HL-60/S4 treated with phorbol 12-myristate 13-acetate at 8.2 ng/mL for 4 days and 3 days (cell line): ENCODE measurements around the gene NEB.
"Not testable (repeated sequence)": the region's sequence is repeated elsewhere in the genome, so short reads cannot be mapped to it uniquely, and the experiment has no call there.

Experiments
- in situ Hi-C: fragments of 300-500 bp; cut with MboI; formaldehyde crosslinking; loops from 2 replicates; pipeline ENCODE4 v1.15.0; 2022; ENCODE audit warnings: low sequenced_read_pairs

The NEB gene

DNA sequence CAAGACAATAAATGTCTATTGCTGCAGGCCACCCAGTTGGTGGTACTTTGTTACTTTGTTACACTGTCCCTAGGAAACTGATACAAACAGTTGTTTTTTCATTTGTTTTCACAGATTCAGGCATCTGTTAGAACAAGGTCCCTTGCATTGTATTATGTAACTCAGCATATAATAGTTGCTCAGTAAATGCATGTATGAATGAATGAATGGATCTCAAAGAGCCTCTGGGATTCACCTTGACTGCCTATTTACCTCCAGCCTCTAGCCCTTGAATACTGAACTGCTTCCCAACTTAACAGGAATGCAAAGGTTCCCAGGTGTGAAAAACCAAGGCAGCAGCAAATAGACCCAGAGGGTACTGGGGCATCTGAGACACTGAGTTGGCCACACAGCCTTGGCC, 27.4 kb upstream of the NEB start:
- in situ Hi-C loops = no loop called here

DNA sequence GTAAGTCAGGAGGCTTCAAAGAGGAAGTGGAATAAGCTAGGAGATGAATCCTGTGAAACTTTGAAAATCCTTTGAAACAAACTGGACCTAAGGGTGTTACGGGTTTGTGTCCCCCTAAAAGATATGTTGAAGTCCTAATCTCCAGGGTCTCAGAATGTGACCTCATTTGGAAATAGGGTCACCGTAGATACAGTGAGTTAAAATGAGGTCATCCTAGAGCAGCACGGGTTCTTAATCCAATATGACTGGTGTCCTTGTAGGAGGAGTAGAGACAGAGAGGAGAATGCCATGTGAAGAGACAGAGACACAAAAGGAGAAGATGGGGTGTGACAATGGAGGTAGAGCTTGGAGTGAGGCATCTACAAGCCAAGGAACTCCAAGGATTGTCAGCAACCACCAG, 26.9 kb upstream of the NEB start:
- in situ Hi-C loops = no loop called here

DNA sequence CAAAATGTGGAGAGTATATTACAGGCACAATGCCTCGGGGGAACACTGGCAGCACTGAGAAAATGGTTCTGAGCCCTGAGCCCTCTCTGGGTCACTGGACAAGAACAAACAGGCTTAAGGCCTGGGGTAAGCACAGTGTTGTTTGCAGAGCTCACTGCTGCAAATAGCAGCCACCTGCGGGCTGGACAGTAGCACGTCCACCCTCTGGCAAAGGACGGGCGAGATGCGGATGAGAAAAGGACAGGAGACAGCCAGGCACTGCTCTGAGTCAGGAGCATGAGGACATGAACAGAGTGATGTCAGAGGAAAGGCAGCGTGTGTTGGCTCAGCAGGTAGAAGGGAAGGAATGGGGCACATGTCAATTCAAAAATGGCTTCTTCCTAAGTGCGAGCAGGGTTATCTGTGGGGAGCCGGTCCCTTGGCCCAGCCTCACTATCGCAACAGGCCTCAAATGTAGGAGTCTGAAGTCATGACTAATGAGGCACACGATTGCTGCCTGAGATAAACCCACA, 25.9 kb upstream of the NEB start:
- in situ Hi-C loops = no loop called here

DNA sequence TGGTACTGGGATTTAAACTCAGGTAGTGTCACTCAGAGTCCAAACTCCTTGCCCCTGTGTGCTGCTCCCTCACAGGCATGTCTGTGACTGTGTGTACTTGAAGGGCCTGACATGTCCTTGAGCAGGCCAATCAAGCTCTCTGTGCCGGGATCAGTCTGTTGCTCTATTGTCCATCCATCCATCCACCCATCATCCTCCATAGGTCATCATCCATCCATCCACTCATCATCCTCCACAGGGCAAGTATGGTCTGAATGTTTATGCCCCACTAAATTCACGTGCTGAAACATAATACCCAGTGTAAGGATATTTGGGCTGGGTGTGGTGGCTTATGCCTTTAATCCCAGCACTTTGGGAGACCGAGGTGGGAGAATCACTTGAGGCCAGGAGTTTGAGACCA, 24.5 kb upstream of the NEB start:
- in situ Hi-C loops = no loop called here

DNA sequence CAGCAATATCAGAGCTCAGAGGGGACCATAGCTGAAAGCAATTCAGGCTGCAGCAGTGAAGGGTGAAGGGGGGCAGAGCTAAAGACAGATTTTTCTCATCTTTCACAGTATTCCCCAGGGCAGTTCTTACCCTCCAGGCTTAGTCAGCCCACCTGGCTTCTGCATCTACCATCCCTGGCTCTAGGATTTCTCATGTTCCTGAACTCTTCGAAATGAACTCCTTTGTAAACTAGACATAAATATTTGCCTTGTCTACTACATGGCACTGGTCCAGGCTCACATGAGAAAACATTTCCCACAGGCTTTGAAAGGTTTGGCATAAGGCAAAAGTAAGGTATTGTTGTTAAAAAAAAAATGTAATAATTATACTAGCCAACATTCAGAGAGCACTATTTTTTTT, 23.6 kb upstream of the NEB start:
- in situ Hi-C loops = no loop called here

DNA sequence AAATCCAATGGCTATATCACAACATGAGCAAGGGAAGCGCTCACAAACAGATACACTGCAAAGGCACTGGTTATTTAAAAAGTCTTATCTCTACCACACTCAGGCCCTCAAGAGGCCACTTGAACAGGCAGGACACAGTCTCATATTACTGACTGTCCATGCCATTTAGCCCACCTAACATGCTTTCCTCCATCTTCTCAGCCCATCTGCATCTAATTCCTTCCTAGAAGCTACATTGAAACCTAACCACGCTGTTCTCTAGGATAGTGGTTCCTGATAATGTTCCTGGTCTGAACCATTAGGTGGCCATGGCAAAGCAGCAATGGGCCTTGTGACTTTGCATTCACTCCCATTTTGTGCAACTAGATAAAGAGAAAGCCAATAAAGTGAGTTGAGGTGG, 22.5 kb upstream of the NEB start:
- in situ Hi-C loops = no loop called here

DNA sequence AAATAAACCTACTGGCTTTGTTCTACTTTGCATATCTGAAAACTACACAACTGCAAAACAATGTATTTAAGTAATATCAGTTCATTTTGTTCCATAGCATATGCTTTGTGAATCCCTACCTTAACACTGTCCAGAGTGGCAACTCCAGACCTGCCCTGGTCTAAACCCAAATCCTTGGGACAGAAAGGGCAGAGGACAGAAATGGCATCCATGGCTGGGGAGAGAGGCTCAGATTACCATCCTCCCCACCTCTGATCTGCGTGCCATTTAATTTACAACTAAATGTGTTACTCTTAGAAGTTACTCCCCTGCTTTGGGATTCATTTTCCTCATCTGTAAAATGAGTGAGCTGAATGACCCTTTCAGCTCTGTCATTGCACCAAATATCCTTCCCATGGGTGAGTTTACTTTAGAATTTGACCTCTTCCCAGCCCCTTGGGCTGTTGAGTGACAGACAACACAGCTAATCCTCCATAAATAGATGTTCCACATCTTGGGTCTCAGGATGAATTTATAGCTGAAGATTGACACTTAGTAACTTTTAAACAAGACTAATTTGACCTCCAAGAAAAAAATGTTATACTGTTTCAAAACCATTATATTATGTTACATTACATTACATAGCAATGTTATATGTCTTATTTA, 20.1 kb upstream of the NEB start:
- in situ Hi-C loops = no loop called here

DNA sequence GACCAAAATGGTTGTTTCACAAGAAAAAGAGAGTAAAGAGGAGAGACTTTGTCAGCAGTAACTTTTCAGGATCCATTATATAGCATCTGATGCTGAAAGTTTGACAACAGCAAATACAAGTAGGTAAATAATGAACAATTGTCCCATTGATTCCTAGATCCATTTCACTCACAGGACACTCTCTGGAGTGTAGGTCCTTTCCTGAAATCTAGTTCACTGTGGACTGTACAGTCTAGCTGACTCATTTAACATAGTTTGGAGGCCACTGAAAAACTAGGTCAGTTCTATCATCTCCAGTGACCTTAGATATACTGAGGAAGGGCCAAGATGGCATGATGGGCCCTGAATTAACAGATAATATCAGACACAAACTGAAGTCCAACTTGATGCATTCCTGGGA, 19.3 kb upstream of the NEB start:
- in situ Hi-C loops = no loop called here

DNA sequence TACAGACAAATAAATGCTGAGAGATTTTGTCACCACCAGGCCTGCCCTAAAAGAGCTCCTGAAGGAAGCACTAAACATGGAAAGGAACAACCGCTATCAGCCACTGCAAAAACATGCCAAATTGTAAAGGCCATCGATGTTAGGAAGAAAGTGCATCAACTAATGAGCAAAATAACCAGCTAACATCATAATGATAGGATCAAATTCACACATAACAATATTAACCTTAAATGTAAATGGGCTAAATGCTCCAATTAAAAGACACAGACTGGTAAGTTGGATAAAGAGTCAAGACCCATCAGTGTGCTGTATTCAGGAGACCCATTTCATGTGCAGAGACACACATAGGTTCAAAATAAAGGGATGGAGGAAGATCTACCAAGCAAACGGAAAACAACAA, 11.0 kb upstream of the NEB start:
- in situ Hi-C loops = not testable (repeated sequence)

DNA sequence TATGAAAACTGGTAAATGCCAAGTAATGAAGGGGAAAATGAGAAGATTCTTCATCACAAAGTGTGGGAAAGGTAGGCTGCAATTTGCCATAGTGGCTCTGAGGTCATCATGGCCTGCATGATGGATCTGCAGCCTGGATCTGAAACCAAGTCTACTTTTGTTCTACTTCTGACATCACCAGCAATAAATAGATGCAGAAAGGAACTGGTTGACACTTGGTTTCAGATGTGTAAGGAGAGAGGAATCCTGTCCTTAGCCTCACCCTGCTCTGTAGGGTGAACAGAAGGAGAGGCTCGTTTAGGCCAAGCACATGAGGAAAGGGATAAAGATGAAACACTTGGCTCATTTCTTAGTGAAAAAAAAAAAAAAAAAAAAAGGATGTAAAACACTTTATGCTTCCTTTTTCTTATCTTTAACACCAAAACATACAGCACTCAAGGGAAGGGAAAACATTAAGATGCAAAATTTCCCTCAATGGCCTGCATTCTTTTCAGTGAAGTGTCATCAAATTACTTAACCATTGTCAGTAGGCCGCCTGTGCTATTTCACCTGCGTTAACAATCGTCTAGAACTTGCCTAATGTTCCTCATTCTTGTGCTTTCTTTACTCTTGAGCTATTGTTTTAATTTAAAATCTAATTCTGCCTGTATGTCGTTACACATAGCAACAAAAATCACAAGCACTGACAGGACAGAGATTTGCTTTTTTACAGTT, 3.9 kb downstream of the NEB start:
- in situ Hi-C loops = no loop called here

DNA sequence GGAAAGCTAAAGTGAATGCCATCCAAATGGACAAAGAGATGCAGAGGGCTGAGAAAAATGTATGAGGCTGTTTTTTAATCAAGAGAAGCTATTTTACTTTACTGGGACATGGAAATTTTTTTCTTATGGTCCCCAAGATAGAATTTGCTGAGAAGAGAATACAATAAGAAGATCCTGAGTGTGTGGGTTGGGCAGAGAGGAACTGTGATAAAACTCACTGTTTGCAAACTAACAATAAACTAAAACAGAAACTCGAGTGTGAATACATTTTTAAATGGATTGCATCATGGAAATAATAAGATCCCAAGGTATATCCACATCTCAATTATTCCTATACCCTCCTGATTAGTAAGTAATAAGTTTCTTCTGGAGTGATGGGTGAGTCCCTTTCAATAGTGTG, 4.4 kb downstream of the NEB start:
- in situ Hi-C loops = no loop called here

DNA sequence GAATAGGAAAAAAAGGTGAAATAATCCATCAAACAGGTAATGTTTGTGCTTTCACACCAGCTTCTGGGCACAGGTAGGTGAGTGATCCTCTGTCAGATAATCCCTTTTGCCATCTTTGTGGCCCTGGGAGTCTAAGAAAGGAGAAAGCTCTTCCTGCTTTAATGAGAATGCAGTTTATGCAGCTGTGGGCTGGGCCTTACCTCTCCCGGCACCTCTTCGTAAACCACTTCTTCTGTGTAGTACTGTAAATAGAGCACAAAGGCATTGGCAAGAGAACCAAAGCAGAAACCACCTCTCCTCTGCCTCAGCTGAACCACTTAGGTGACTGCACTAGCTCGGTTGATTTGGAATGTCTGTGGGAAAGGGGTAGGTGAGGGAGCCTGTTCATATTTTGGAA, 4.9 kb downstream of the NEB start:
- in situ Hi-C loops = no loop called here

DNA sequence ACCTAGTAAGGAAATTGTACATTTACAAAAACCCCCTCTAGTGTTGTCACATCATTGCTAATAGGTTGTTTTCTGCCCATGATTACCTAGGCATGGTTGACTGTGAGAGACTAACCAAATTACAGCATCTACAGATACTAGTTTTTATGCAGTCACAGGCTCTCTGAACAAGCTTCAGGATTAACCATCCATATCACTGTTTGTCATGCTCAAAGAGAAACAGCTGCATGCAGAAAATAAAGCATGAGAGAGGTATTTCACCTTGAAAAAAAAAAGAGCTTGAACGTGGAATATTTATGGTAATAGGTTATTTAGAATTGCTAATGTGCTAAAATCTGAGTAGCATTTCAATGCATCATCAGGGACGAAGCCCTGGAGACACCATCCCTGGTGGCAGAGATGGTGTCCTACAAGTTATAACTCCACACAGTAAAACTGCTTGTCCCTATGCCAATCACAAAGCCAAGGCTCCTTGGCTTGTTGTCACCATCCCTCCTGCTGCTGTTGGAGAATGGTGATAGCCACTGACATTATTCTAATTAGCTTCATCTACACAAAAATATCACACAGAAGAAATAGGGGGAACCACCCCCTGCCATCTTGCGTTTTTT, 5.4 kb downstream of the NEB start:
- in situ Hi-C loops = no loop called here

DNA sequence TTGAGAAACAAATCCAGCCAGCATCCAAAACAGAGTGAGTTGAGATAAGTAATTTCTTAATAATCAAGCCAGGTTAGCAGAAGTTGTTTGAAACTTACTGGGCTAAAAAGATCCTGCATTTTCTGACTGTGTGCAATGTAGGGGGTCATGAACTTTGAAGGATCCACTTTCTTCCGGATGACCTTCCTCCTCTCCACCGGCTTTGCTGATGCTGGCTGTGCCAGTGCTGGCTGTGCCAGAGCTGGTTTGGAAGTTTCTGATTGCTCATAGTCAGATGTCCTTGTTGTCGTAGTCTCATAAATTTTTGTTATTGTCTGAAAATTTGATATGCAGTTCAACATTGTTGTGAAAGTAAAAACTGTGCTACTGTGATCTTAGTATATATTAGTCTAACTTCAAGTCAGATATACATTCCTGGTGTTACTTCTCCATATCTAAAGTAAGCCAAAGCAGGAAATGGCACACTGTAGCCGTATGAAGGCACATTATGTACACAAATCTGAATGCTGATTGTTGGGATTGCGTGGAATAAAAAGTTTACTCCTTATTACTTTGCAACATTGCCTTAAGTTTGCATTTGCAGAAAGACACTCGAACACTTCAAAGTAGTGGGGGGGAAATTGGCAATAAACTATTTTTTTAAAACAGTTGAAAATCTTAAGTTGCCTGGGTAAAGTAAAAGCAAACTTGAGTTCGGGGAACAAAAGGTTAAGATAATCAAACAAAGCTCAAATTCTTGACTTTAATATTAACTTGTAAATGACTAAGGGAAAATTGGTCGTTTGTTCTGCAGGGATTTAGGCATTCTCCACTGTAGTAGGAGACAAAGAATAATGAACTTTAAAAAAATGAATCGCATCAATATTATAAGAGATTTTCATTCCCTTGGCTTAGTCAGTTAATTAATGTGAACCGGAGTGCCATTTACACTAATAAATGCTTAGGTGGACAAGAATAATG, 6.4 kb downstream of the NEB start:
- in situ Hi-C loops = no loop called here

DNA sequence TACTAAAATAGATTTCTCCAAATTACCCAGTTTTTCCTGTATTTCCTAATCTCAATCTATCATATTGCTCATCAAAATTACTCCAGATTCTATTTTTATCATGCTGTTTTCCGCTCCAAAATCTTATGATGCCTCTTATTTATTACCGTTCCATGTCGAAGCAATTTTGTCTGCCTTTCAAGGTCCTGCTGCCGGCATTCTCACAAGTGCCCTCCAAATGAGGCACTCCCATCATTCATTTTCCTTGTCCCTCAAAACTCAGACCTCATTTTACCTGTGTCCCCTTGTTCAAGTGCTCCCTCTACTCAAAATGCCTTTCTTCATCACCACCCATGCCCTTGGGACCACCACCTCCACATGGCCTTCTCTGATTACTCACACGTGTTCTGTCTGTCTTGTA, 13.1 kb downstream of the NEB start:
- in situ Hi-C loops = no loop called here

DNA sequence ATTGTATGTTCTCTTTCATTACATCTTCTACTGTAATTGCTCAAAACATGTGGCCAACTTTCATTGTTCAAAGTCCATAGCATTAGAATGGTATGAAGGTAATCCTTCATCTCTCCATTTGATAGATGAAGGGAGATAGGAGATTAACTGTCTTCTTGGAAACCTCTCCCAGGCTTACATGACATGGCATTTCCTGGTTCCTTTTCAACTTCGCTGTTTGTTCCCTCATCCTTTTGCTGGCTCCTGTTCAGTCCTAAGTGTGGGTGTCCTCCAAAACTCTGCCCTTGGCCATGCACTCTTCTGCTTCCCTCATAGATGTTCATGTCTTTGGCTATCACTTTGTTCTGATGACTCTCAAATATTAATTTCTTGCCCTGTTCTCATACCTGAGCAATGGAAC, 13.8 kb downstream of the NEB start:
- in situ Hi-C loops = no loop called here

DNA sequence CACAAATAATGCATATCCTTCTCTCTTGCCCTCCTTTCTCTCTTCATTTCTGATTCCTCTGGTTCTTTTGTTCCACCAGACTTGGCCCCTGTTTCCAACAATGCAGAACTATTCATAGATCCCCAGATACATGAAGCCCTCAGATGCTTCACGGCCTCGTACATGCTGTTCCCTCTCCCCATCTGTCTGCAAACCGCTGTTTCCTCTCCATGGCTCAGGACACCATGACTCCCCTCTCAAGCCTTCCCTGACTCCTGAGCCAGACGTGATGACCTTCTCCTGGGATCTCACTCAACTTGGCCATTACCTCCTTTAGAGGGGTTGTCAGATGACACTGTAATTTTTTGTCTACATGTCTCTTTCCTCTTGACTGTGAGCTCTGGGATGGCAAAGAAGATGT, 15.5 kb downstream of the NEB start:
- in situ Hi-C loops = no loop called here

DNA sequence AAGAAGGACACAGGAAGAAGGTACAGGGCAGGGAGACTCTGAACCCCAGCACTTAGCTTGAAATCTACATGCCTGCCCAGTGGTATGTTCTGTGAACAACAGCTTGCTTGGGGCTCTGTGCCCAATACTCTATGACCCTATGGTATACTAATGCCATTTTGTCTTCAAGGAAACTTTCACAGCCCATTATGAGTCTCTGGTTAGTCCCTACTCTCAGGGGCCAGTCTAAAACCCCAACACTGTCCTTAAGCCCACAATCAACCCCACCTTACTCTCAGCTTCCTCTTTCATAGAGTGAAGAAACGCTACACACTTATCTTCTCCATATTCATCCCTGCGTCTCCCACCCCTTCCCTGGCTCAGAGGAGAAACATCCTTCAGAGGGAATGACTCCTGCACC, 16.0 kb downstream of the NEB start:
- in situ Hi-C loops = no loop called here

DNA sequence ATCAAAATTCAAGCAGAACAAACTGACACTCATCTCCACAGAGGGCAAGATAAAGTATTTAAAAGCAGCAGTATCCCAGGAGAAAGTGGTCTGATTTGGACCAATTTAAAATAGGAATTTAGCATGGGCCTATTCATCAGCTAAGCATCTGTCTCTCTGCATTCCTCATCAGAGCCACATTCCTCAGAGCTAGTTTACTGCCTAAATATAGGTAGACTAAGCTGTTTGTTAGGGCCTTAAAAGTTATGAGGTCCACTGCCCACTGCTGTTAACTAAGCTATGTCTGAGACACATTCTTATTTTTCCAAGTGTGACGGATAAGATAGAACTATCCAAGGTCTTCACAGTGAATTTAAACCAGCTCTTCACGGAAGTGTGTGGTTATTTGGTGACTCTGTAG, 17.6 kb downstream of the NEB start:
- in situ Hi-C loops = no loop called here

DNA sequence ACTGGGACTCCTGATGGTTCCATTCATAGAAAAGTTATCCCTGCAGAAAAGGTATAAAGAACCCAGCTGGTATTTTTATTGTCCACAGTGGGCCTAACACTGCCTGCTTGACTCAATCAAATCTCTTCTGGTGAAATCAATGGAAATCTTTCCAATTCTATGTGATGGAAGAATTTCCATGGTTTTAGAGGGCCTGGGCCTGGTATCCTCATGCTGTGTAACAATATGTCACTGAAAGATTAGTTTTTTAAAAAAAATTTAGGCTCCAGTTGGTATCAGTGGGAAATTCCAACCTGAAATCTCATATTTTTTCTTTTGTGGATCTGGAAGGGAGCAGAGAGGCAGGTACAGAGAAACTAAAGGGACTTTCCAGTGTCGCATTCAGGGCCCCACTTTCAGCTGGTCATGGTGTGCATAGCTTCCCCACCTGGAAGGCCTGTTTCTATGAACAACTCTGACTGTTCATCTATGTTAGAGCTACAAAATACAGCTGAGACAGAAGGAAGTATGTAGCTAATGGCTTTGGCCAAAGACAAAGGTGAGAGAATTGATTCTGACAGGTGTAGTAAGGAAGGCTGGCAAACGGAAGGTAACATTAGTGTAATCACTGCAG, 20.9 kb downstream of the NEB start:
- in situ Hi-C loops = no loop called here

DNA sequence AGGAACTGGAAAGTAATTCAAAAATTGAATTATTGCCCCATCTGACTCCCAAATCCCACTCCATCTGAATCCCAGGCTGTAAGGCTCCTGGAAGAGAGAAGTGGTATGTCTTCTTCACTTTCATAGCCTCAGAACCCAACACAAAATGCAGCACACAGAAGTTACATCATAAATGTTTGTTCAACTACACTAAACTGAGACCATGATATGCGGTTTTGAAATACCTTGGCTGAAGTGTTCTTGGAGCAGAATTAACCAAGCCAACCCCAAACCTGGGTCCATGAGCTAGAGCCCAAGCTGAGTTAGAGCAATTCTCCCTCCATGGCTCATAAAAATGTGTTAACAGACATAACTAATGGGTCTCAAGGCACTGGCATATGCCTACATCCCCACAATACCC, 23.3 kb downstream of the NEB start:
- in situ Hi-C loops = no loop called here
